Measurements from ENCODE around the gene ARHGAP40. TPM values are rescaled to one million over a fixed set of nuclear protein-coding genes. Genes with fewer than 3 reads are reported as not detected.

The ARHGAP40 gene
- total and polyA plus RNA-seq, 2 of the 13 experiments (the other 11 are each of a cell fraction or from before 2014, with no cell fraction given), result 0.75 to 2.1 TPM

DNA sequence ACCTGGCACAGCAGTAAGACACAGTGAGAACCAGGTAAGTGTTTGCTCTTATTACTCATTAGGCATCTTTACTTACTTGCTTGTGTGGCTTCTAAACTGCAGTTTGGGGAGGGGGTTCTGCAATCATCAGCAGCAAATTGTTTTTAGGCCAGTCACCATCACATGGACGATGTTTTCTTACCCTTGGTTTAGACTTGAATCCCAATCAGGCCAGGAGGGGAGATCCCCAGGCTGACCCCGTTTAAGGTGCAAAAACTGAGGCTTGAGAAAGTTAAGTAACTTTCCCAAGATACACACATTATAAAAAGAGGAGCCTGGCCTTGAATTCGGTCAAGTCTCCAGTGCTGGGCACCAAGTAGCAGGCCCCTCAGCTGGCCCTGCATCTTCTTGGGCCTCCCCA is 70.9 kb downstream of the ARHGAP40 start (continued):
- TF ChIP-seq ZNF557 (CRISPR knock-in tag; IDR thresholded peaks at IDR 0.05) (no peak), KLF9 (CRISPR knock-in tag; IDR thresholded peaks at IDR 0.05; ENCODE audit: low read depth) (no peak)

DNA sequence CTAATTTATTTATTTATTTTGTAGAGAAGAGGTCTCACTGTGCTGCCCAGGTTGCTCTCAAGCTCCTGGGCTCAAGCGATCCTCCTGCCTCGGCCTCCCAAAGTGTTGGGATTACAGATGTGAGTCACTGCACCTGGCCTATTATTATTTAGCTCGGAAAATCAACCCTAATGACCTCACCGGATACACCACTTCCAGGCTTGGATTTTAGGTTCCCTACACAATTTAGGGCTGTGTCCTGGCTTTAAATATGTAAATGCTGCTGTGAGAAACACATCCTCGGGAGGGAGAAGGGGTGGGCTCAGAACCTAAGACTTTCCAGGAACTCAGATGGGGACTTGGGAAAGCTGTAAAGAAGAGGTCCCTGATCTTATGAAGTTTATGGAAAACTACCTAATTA is 71.7 kb downstream of the ARHGAP40 start:
- H3K4me1 ChIP-seq (ENCODE audit: insufficient read depth, low read length), result peaks cover 9% of the 10 kb centered on the region
- no peaks in the 10 kb centered on the region for H3K9me3 ChIP-seq (ENCODE audit: low read length)
- TF ChIP-seq, protein P1, sequence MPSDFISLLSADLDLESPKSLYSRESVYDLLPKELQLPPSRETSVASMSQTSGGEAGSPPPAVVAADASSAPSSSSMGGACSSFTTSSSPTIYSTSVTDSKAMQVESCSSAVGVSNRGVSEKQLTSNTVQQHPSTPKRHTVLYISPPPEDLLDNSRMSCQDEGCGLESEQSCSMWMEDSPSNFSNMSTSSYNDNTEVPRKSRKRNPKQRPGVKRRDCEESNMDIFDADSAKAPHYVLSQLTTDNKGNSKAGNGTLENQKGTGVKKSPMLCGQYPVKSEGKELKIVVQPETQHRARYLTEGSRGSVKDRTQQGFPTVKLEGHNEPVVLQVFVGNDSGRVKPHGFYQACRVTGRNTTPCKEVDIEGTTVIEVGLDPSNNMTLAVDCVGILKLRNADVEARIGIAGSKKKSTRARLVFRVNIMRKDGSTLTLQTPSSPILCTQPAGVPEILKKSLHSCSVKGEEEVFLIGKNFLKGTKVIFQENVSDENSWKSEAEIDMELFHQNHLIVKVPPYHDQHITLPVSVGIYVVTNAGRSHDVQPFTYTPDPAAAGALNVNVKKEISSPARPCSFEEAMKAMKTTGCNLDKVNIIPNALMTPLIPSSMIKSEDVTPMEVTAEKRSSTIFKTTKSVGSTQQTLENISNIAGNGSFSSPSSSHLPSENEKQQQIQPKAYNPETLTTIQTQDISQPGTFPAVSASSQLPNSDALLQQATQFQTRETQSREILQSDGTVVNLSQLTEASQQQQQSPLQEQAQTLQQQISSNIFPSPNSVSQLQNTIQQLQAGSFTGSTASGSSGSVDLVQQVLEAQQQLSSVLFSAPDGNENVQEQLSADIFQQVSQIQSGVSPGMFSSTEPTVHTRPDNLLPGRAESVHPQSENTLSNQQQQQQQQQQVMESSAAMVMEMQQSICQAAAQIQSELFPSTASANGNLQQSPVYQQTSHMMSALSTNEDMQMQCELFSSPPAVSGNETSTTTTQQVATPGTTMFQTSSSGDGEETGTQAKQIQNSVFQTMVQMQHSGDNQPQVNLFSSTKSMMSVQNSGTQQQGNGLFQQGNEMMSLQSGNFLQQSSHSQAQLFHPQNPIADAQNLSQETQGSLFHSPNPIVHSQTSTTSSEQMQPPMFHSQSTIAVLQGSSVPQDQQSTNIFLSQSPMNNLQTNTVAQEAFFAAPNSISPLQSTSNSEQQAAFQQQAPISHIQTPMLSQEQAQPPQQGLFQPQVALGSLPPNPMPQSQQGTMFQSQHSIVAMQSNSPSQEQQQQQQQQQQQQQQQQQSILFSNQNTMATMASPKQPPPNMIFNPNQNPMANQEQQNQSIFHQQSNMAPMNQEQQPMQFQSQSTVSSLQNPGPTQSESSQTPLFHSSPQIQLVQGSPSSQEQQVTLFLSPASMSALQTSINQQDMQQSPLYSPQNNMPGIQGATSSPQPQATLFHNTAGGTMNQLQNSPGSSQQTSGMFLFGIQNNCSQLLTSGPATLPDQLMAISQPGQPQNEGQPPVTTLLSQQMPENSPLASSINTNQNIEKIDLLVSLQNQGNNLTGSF (CRISPR knock-in tag; IDR thresholded peaks at IDR 0.05), result no peak
- no TSS peak for BruUV-seq (replicated peaks)
- ChIA-PET CTCF (ENCODE audit: low intra/inter-chr PET ratio, low total read pairs) (no interaction called here), POLR2A (no interaction called here)
- H3K79me2 ChIP-seq (ENCODE audit: insufficient read depth, low read length), result no peaks in the 10 kb centered on the region
- in situ Hi-C loops (cut with HindIII; ENCODE audit: extremely low pct_ligation_motif_present, low pct_unique_long_range_greater_than_20kb), result no loop called here
- FAIRE-seq, result no peak
- H3K27me3 ChIP-seq (ENCODE audit: control insufficient read depth in 1 of 2, insufficient read depth in 2 of 2, low read length in 2 of 2), result peaks cover 3 to 14% of the 10 kb centered on the region in 2 experiments; a peak in 3 of 5 replicates
- 56% methylated on average over 5 of the region's 5 CpGs for WGBS (ENCODE audit: low lambda C conversion rate)
- H4K20me1 ChIP-seq (ENCODE audit: insufficient read depth, low read length), result no peaks in the 10 kb centered on the region
- H3K27ac ChIP-seq (ENCODE audit: extremely low read length, insufficient read depth, low read length), result no peak overlapping the region
- ATAC-seq, result no peak
- intact Hi-C loops (cut with micrococcal nuclease; ENCODE audit: unreplicated experiment), result no loop called here
- H3K4me2 ChIP-seq (ENCODE audit: low read depth, low read length), result no peak overlapping the region
- no peak overlapping the region for H3K4me3 ChIP-seq (replicated peaks in 1 of 3; ENCODE audit: insufficient read depth in 1 of 3, low read depth in 2 of 3, low read length in 3 of 3)
- H3K9ac ChIP-seq (ENCODE audit: insufficient read depth, low read depth, low read length), result no peak overlapping the region
- no peaks in the 10 kb centered on the region for H3K36me3 ChIP-seq (replicated peaks in 1 of 2; ENCODE audit: control insufficient read depth in 1 of 2, insufficient read depth in 2 of 2, low read length in 2 of 2)
- H2AFZ ChIP-seq (ENCODE audit: low read length), result no peak overlapping the region
- DNase-seq (ENCODE audit: low spot score), result no peak
